Smooth muscle cell (in vitro differentiated cells): ENCODE measurements around the gene F2RL2. TPM values are rescaled to one million over a fixed set of nuclear protein-coding genes. Genes with fewer than 3 reads are reported as not detected.

Experiments
- DNase-seq: peaks from one replicate; lab custom pipeline; 2025; ENCODE audit not compliant: unreplicated experiment; lab: John Stamatoyannopoulos, UW
- H2AFZ ChIP-seq: fragments of 200-600 bp; sonication (generic); 2 replicates; pipeline ENCODE4 v1.6.0; 2016; ENCODE audit warnings: antibody characterized with exemption, low read depth, mild to moderate bottlenecking
- H3F3A ChIP-seq: fragments of 200-600 bp; sonication (generic); 2 replicates; pipeline ENCODE4 v1.6.0; 2017; ENCODE audit warnings: antibody characterized with exemption, low read depth
- H3K27ac ChIP-seq: fragments of 200-600 bp; sonication (generic); 2 replicates; pipeline ENCODE4 v1.5.1; 2016; ENCODE audit warnings: low read depth, mild to moderate bottlenecking
- H3K27me3 ChIP-seq: fragments of 200-600 bp; sonication (generic); 2 replicates; pipeline ENCODE4 v1.6.1; 2016; ENCODE audit warnings: low read depth, mild to moderate bottlenecking
- H3K36me3 ChIP-seq: fragments of 200-600 bp; sonication (generic); 2 replicates; pipeline ENCODE4 v1.5.1; 2016; ENCODE audit warnings: low read depth
- H3K4me1 ChIP-seq: fragments of 200-600 bp; sonication (generic); 2 replicates; pipeline ENCODE4 v1.5.1; 2016; ENCODE audit warnings: low read depth
- H3K4me2 ChIP-seq: fragments of 200-600 bp; sonication (generic); 2 replicates; pipeline ENCODE4 v1.6.0; 2016; ENCODE audit warnings: mild to moderate bottlenecking
- H3K4me3 ChIP-seq: fragments of 200-600 bp; sonication (generic); 2 replicates; pipeline ENCODE4 v1.5.1; 2016; ENCODE audit warnings: mild to moderate bottlenecking
- H3K79me2 ChIP-seq: fragments of 200-600 bp; sonication (generic); 2 replicates; pipeline ENCODE4 v1.6.0; 2016; ENCODE audit warnings: low read depth, mild to moderate bottlenecking
- H3K9ac ChIP-seq: fragments of 200-600 bp; sonication (generic); 2 replicates; pipeline ENCODE4 v1.6.0; 2016; ENCODE audit warnings: low read depth
- H3K9me3 ChIP-seq: fragments of 200-600 bp; sonication (generic); replicated peaks from 2 replicates; pipeline ENCODE4 v1.5.1; 2016; ENCODE audit warnings: low read depth
- H4K20me1 ChIP-seq: fragments of 200-600 bp; sonication (generic); 2 replicates; pipeline ENCODE4 v1.6.0; 2016; ENCODE audit warnings: low read depth
- WGBS: methylation state at CpG from one replicate; pipeline ENCODE4 v1.1.7; 2016; ENCODE audit warnings: low lambda C conversion rate; 5-methylcytosine and 5-hydroxymethylcytosine counted together
- polyA plus RNA-seq: library from polyadenylated mRNA; unstranded; fragments of >200 nt; fragmentation: Nextera tagmentation; extraction: Ambion mirVana; gene quantifications from 2 replicates; pipeline ENCODE4 v1.2.1, GENCODE V29; 2016
- total RNA-seq: library from RNA; depleted of rRNA; stranded (reverse); fragments of >200 nt; gene quantifications from 2 replicates; pipeline ENCODE4 v1.2.3, GENCODE V29; 2014
- TF ChIP-seq, protein P1 (sequence below): fragments of 200-600 bp; sonication (generic); IDR thresholded peaks from 2 replicates; pipeline ENCODE4 v1.5.1; 2017; ENCODE audit warnings: borderline replicate concordance, mild to moderate bottlenecking, antibody characterized with exemption; ENCODE audit not compliant: insufficient read depth, poor library complexity, severe bottlenecking

Gene F2RL2
- total and polyA plus RNA-seq, 2 experiments from 2014 or later = 1.4 TPM; not detected in 1

DNA sequence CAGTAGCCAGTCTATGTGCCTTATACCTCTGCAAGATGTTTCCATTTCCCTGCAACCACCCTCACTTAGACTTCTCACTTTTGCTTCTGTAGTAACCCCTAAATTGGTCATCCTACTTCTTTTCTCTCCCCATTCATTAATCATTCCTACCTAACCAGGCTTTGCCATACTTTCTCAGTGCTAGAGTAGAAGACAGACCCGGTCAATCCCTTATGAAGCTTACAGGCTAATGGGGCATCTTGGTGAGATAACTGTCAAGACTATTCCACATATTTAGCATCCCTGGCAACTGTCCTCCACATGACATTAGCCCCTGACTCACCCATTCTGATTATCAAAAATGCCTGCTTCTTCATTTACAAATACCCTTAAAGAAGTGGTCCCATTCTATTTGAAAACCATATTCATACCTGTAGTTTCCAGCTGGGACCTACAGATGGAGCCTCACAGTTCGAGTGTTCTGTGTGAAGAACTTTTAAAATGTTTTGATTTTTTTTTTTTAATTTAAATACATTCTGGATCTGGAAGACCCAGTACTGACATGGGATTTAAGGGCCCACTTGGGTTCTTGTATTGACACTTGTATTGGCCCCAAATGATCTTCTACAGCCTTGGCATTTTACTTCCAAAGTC lies 21.0 kb downstream of the F2RL2 start:
- H3K4me2 ChIP-seq = no peak overlapping the region
- no peak for DNase-seq
- TF ChIP-seq, protein P1, sequence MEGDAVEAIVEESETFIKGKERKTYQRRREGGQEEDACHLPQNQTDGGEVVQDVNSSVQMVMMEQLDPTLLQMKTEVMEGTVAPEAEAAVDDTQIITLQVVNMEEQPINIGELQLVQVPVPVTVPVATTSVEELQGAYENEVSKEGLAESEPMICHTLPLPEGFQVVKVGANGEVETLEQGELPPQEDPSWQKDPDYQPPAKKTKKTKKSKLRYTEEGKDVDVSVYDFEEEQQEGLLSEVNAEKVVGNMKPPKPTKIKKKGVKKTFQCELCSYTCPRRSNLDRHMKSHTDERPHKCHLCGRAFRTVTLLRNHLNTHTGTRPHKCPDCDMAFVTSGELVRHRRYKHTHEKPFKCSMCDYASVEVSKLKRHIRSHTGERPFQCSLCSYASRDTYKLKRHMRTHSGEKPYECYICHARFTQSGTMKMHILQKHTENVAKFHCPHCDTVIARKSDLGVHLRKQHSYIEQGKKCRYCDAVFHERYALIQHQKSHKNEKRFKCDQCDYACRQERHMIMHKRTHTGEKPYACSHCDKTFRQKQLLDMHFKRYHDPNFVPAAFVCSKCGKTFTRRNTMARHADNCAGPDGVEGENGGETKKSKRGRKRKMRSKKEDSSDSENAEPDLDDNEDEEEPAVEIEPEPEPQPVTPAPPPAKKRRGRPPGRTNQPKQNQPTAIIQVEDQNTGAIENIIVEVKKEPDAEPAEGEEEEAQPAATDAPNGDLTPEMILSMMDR = peak; percentile 42
- H3K9ac ChIP-seq = no peak overlapping the region
- 87% methylated on average over 2 of the region's 2 CpGs for WGBS
- no peaks in the 10 kb centered on the region for H3K9me3 ChIP-seq
- H3K27ac ChIP-seq = no peak overlapping the region
- no peak overlapping the region for H2AFZ ChIP-seq
- H3K27me3 ChIP-seq = no peaks in the 10 kb centered on the region
- H3F3A ChIP-seq = no peaks in the 10 kb centered on the region
- no peaks in the 10 kb centered on the region for H3K79me2 ChIP-seq
- peaks cover 6% of the 10 kb centered on the region for H3K4me1 ChIP-seq
- no peak overlapping the region for H3K4me3 ChIP-seq
- no peaks in the 10 kb centered on the region for H4K20me1 ChIP-seq
- no peaks in the 10 kb centered on the region for H3K36me3 ChIP-seq

DNA sequence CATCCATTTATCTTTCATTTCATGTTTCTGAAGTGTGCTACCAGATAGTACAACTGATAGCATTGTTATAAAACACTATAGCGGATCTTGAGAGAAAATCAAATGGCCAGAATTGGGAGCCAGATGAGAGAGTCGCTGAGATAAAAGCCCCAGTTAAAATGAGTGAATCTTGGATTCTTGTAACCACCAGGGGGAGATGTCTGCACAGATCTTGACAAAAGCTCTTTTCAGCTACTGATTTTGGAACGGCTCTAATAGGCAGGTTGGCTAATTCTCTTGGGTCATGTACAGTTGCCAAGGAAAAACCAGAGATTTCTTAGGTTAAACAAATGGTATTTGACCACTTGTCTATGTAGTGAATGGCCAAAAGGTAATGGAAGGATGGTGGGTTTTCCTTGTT lies 21.7 kb downstream of the F2RL2 start:
- H4K20me1 ChIP-seq = no peaks in the 10 kb centered on the region
- no peak overlapping the region for H3K9ac ChIP-seq
- no peaks in the 10 kb centered on the region for H3F3A ChIP-seq
- no peak overlapping the region for H3K27ac ChIP-seq
- no peaks in the 10 kb centered on the region for H3K4me1 ChIP-seq
- H2AFZ ChIP-seq = no peak overlapping the region
- H3K36me3 ChIP-seq = no peaks in the 10 kb centered on the region
- no peak overlapping the region for H3K4me2 ChIP-seq
- H3K79me2 ChIP-seq = no peaks in the 10 kb centered on the region
- no peak for DNase-seq
- no peak overlapping the region for H3K4me3 ChIP-seq
- TF ChIP-seq, protein P1 = peak; percentile 78
- 40% methylated on average over 3 of the region's 3 CpGs for WGBS
- H3K9me3 ChIP-seq = no peaks in the 10 kb centered on the region
- no peaks in the 10 kb centered on the region for H3K27me3 ChIP-seq

- no peaks in the 10 kb centered on the region for H3K79me2 ChIP-seq
- H3K27me3 ChIP-seq = no peaks in the 10 kb centered on the region
- H3K27ac ChIP-seq = no peak overlapping the region
- H2AFZ ChIP-seq = no peak overlapping the region
- no peaks in the 10 kb centered on the region for H4K20me1 ChIP-seq
- no peaks in the 10 kb centered on the region for H3F3A ChIP-seq
- no peaks in the 10 kb centered on the region for H3K4me1 ChIP-seq
- H3K9ac ChIP-seq = no peak overlapping the region
- H3K4me3 ChIP-seq = no peak overlapping the region
- DNase-seq = no peak
- H3K9me3 ChIP-seq = no peaks in the 10 kb centered on the region
- no peak overlapping the region for H3K4me2 ChIP-seq
- H3K36me3 ChIP-seq = no peaks in the 10 kb centered on the region
- WGBS = 83% methylated on average over 4 of the region's 4 CpGs
- TF ChIP-seq, protein P1 = no peak
Observed at GRCh38 chr5:76600716-76601115, 22.5 kb downstream of the F2RL2 start.

DNA sequence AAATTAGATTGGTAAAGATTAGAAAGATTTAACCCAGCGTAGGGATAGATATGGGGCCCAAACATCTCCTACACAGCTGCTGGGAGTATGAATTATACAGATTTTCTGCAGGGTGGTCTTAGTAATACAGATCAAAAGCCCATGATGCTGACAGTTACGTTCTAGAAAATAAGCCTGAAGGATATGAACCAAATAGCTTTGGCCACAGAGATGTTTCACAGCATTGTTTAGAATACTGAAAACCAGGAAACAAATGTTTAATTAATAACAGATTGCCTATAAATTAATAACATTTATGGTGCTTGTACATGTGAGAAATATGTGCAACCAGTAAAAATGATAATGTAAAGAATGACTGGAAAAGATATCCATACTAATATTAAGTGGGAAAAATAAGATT lies 24.7 kb downstream of the F2RL2 start:
- Histone ChIP-seq H3K79me2 (no peaks in the 10 kb centered on the region), H3K9ac (no peak overlapping the region), H3K4me3 (no peak overlapping the region), H2AFZ (no peak overlapping the region), H3K9me3 (no peaks in the 10 kb centered on the region), H3K4me2 (no peak overlapping the region), H3K4me1 (no peaks in the 10 kb centered on the region), H3F3A (no peaks in the 10 kb centered on the region), H3K36me3 (no peaks in the 10 kb centered on the region), H4K20me1 (no peaks in the 10 kb centered on the region), H3K27ac (no peak overlapping the region), H3K27me3 (no peaks in the 10 kb centered on the region)
- no peak for DNase-seq
- 86% methylated on average over 2 of the region's 2 CpGs for WGBS
- TF ChIP-seq, protein P1 = no peak
